Lower lobe of right lung (tissue), 2 donors: ENCODE measurements around the gene SLC30A2. TPM values are rescaled to one million over a fixed set of nuclear protein-coding genes. Genes with fewer than 3 reads are reported as not detected.

ENCODE experiments used
- ATAC-seq, 2 donors: fragments of 200-7000 bp; cut with Tn5 transposase; one replicate each; pipeline ENCODE4 v1.9.1; 2020 to 2022; ENCODE audit warnings: mild to moderate bottlenecking in 2 of 2, moderate library complexity in 2 of 2
- DNase-seq: peaks from one replicate; pipeline ENCODE4 v3.0.0-alpha.2; 2020
- H3K27ac ChIP-seq: fragments of 200-600 bp; one replicate; pipeline ENCODE4 v1.8.0; 2022
- H3K27me3 ChIP-seq: fragments of 200-600 bp; one replicate; pipeline ENCODE4 v1.8.0; 2022; ENCODE audit warnings: low read depth
- H3K36me3 ChIP-seq: fragments of 200-600 bp; one replicate; pipeline ENCODE4 v1.8.0; 2022; ENCODE audit warnings: mild to moderate bottlenecking
- H3K4me1 ChIP-seq: fragments of 200-600 bp; one replicate; pipeline ENCODE4 v1.8.0; 2022
- H3K4me3 ChIP-seq: fragments of 200-600 bp; one replicate; pipeline ENCODE4 v1.8.0; 2022; ENCODE audit warnings: mild to moderate bottlenecking
- H3K9me3 ChIP-seq: fragments of 200-600 bp; one replicate; pipeline ENCODE4 v1.8.0; 2022
- intact Hi-C: fragments of 100-400 bp; cut with DNase I; formaldehyde crosslinking; loops from one replicate; pipeline ENCODE4 v1.11.0; 2022
- total RNA-seq: library from RNA; stranded (reverse); fragmentation: NEBNext Ultra II Directional; extraction: Animal tissue kit (Norgen Biotek cat#: 25700); gene quantifications from one replicate; pipeline ENCODE4 v1.2.1, GENCODE V29; 2021
- TF ChIP-seq, protein P1 (sequence below): fragments of 200-600 bp; IDR thresholded peaks from one replicate; pipeline ENCODE4 v1.8.0; 2022; ENCODE audit warnings: antibody characterized with exemption, mild to moderate bottlenecking
- donor health status: DM: no; HTN: yes; CAD: no; lungs with severe emphysema.

Gene SLC30A2
- total RNA-seq, 1 donor from 2014 or later, result not detected

DNA sequence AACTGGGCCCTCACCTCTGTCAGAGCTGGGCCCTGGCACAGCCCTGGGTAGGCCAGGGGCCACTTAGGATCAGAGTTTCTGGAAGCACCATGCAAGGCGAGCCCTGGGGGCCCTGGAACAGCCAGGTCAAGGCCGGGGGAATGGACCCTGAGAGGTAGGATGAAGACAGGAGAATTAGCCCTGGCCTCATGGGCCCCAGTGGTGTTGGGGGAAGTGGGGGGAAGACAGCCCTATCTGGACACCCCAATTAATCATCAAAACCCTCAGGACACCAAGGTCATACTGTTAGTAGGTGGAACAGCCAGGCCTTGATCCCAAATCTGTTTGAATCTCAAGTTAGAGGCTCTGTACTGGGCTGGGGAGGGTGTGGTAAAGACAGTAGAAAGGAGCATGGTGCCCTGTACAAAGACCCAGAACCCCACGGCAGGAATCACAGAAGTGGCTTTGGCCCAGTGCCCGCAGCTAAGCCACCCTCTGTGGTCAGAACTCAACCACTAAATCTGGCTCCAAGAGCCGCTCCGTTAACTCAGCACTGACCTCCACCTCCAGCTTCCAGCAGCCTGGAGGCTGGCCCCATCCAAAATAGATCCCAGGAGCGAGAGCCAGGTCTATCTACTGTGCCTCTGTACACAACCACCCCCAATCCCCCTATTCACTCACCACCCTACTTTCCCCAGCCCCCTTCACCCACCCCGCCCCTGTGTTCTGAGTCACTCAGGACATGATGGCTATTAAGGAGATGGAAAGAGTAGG lies 35.5 kb upstream of the SLC30A2 start:
- Histone ChIP-seq H3K27me3 (no peaks in the 10 kb centered on the region), H3K27ac (no peak overlapping the region), H3K4me3 (no peak overlapping the region), H3K9me3 (no peaks in the 10 kb centered on the region), H3K4me1 (no peaks in the 10 kb centered on the region), H3K36me3 (no peaks in the 10 kb centered on the region)
- no peak for DNase-seq
- no peak for ATAC-seq
- TF ChIP-seq, protein P1, sequence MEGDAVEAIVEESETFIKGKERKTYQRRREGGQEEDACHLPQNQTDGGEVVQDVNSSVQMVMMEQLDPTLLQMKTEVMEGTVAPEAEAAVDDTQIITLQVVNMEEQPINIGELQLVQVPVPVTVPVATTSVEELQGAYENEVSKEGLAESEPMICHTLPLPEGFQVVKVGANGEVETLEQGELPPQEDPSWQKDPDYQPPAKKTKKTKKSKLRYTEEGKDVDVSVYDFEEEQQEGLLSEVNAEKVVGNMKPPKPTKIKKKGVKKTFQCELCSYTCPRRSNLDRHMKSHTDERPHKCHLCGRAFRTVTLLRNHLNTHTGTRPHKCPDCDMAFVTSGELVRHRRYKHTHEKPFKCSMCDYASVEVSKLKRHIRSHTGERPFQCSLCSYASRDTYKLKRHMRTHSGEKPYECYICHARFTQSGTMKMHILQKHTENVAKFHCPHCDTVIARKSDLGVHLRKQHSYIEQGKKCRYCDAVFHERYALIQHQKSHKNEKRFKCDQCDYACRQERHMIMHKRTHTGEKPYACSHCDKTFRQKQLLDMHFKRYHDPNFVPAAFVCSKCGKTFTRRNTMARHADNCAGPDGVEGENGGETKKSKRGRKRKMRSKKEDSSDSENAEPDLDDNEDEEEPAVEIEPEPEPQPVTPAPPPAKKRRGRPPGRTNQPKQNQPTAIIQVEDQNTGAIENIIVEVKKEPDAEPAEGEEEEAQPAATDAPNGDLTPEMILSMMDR, result no peak
- intact Hi-C loops, result no loop called here

- Histone ChIP-seq H3K27me3 (peaks cover 9% of the 10 kb centered on the region), H3K9me3 (no peaks in the 10 kb centered on the region), H3K4me3 (no peak overlapping the region), H3K4me1 (no peaks in the 10 kb centered on the region), H3K36me3 (no peaks in the 10 kb centered on the region), H3K27ac (no peak overlapping the region)
- TF ChIP-seq, protein P1, result no peak
- intact Hi-C loops, result no loop called here
- DNase-seq (no peak), ATAC-seq (no peak)
These were observed 34.3 kb upstream of the SLC30A2 start for GRCh38 chr1:26079960-26080814.

DNA sequence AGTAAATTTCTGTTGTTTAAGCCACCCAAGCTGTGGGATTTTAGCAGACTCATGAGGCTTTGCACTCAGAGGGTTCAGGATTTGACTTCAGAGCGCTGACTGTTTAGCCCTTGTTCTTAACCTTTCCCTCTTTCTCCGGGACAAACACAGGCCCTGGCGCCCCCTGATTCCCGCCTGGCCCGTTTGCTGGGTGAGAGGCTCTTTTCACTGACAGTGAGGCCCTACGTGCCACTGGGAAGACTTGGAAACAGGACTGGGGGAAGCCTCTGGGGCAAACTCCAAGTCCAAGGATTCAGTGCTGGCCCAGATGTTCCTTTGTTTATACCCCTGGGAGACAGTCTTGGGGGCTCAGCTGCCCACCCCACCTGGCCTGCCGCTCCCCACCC lies 33.3 kb upstream of the SLC30A2 start:
- Histone ChIP-seq H3K27me3 (peaks cover 9% of the 10 kb centered on the region), H3K9me3 (no peaks in the 10 kb centered on the region), H3K27ac (no peak overlapping the region), H3K4me3 (no peak overlapping the region), H3K4me1 (no peaks in the 10 kb centered on the region), H3K36me3 (no peaks in the 10 kb centered on the region)
- TF ChIP-seq, protein P1, result no peak
- DNase-seq (no peak), ATAC-seq (no peak)
- intact Hi-C loops, result no loop called here

DNA sequence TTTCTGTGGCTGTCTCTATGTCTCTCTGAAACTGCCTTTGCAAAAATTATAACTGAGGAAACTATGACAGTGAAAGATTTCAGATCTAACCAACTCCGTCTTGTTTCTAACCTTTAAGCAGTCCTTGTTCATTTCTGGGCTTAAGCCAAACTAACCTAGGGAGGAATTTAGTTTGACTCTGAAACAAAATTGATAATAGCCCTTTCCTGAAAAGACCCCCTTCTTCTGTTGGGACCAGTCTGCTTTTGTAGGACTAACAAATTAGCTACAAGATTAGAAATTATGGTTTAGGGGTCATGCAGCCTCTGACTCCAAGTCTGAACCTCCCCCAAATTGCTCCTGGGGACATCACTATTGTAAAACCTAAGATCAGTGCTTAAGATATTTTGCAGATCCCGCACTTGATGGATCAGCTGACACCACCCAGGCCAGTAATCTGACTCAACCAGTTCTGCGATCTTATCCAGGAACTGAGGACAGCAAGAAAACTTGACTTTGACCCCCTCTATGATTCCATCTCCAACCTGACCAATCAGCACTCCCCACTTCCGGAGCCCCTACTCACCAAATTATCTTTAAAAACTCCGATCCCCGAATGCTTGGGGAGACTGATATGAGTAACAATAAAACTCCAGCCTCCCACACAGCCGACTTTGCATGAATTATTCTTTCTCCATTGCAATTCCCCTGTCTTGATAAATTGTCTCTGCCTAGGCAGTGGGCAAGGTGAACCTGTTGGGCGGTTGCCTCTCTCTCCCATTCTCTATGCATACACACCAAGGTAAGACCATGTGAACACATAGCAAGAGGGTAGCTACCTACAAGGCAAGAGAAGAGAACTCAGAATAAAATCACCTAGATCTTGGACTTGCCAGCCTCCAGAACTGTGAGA lies 32.6 kb upstream of the SLC30A2 start:
- Histone ChIP-seq H3K27me3 (peaks cover 9% of the 10 kb centered on the region), H3K27ac (no peak overlapping the region), H3K9me3 (no peaks in the 10 kb centered on the region), H3K4me1 (no peaks in the 10 kb centered on the region), H3K4me3 (no peak overlapping the region), H3K36me3 (no peaks in the 10 kb centered on the region)
- TF ChIP-seq, protein P1, result no peak
- intact Hi-C loops, result no loop called here
- ATAC-seq (no peak), DNase-seq (no peak)

GRCh38 chr1:26077524-26077923 lies 31.6 kb upstream of the SLC30A2 start:
- no peak overlapping the region for H3K27ac ChIP-seq

More at GRCh38 chr1:26077524-26077923, 31.6 kb upstream of the SLC30A2 start:
- H3K36me3 ChIP-seq, result no peaks in the 10 kb centered on the region
- H3K4me3 ChIP-seq, result no peak overlapping the region
- DNase-seq (no peak), ATAC-seq (no peak)
- peaks cover 9% of the 10 kb centered on the region for H3K27me3 ChIP-seq
- H3K4me1 ChIP-seq, result no peaks in the 10 kb centered on the region
- intact Hi-C loops, result no loop called here
- H3K9me3 ChIP-seq, result no peaks in the 10 kb centered on the region
- TF ChIP-seq, protein P1, result no peak
